ENCODE results near the gene PLXNB1.

Gene PLXNB1

GRCh38 chr3:48472923-48473616 lies 43.2 kb upstream of the PLXNB1 start:
- peak overlapping the region; percentile 69 for H3K9ac ChIP-seq
- H3K27ac ChIP-seq, result peak overlapping the region; percentile 92
- TF ChIP-seq, protein P1, sequence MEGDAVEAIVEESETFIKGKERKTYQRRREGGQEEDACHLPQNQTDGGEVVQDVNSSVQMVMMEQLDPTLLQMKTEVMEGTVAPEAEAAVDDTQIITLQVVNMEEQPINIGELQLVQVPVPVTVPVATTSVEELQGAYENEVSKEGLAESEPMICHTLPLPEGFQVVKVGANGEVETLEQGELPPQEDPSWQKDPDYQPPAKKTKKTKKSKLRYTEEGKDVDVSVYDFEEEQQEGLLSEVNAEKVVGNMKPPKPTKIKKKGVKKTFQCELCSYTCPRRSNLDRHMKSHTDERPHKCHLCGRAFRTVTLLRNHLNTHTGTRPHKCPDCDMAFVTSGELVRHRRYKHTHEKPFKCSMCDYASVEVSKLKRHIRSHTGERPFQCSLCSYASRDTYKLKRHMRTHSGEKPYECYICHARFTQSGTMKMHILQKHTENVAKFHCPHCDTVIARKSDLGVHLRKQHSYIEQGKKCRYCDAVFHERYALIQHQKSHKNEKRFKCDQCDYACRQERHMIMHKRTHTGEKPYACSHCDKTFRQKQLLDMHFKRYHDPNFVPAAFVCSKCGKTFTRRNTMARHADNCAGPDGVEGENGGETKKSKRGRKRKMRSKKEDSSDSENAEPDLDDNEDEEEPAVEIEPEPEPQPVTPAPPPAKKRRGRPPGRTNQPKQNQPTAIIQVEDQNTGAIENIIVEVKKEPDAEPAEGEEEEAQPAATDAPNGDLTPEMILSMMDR (conservative IDR thresholded peaks at IDR 0.05; ENCODE audit: low read depth, low read length), result 0 out of 2 replicates have a peak, but pooled peaks have one; percentile 21
- H3K36me3 ChIP-seq (ENCODE audit: insufficient read depth), result no peaks in the 10 kb centered on the region
- H4K20me1 ChIP-seq (ENCODE audit: insufficient read depth), result no peaks in the 10 kb centered on the region
- peaks cover 39% of the 10 kb centered on the region for H3K4me1 ChIP-seq (ENCODE audit: low read depth, poor library complexity, severe bottlenecking)
- H2AFZ ChIP-seq (ENCODE audit: low read depth), result peak overlapping the region; percentile 62
- no peak overlapping the region for H3K4me3 ChIP-seq (IDR thresholded peaks at IDR 0.05; ENCODE audit: insufficient read depth, low read depth, low read length)
- peaks cover 14% of the 10 kb centered on the region; the same call in 1 of the 2 replicates for H3K79me2 ChIP-seq (ENCODE audit: insufficient read depth, low read depth)
- no peaks in the 10 kb centered on the region for H3K27me3 ChIP-seq (ENCODE audit: insufficient read depth, low read depth)
- peak overlapping the region; percentile 84 for H3K4me2 ChIP-seq

DNA sequence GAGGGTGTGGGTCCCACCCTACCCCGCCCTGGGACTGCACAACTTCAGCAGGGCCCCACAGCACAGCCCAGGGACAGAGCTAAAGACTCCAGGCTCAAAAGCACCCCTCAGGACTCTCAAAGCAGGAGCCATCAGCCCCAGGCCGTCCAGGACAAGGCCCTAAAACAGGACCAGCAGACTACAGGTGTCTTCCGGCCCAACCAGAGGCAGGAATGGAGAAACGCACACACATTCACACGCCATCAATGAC lies 42.7 kb upstream of the PLXNB1 start:
- peaks cover 39% of the 10 kb centered on the region for H3K4me1 ChIP-seq (ENCODE audit: low read depth, poor library complexity, severe bottlenecking)
- peak overlapping the region; percentile 69 for H3K9ac ChIP-seq
- peak overlapping the region; percentile 25; the same call in 1 of the 2 replicates for H2AFZ ChIP-seq (ENCODE audit: low read depth)
- TF ChIP-seq, protein P1 (conservative IDR thresholded peaks at IDR 0.05; ENCODE audit: low read depth, low read length), result no peak
- no peaks in the 10 kb centered on the region for H3K27me3 ChIP-seq (ENCODE audit: insufficient read depth, low read depth)
- H3K4me3 ChIP-seq (IDR thresholded peaks at IDR 0.05; ENCODE audit: insufficient read depth, low read depth, low read length), result no peak overlapping the region
- peak overlapping the region; percentile 57; the same call in 1 of the 2 replicates for H3K4me2 ChIP-seq
- H3K27ac ChIP-seq, result peak overlapping the region; percentile 92
- peaks cover 14% of the 10 kb centered on the region; the same call in 1 of the 2 replicates for H3K79me2 ChIP-seq (ENCODE audit: insufficient read depth, low read depth)
- H4K20me1 ChIP-seq (ENCODE audit: insufficient read depth), result no peaks in the 10 kb centered on the region
- no peaks in the 10 kb centered on the region for H3K36me3 ChIP-seq (ENCODE audit: insufficient read depth)

DNA sequence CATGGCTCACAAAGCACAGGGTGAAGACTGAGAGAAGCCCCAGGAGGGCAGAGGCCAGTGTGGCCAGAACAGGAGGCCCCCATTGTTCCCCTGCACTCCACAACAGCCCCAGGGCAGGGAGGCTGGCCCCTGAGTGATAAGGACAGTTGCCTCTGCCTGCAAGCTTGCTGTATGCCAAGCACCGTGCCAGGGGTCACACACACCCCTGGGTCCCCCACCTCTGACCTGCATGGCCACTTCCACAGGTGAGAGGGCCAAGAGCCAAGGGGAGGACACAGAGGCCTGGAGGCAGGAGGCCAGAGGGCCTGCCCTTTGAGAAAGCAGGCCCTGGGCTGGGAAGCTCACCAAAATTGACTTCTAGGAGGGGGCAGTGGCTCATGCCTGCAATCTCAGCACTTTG lies 40.4 kb upstream of the PLXNB1 start:
- no peak overlapping the region for H3K4me3 ChIP-seq (IDR thresholded peaks at IDR 0.05; ENCODE audit: insufficient read depth, low read depth, low read length)
- no peak overlapping the region for H3K4me2 ChIP-seq
- no peaks in the 10 kb centered on the region for H3K36me3 ChIP-seq (ENCODE audit: insufficient read depth)
- no peak overlapping the region for H3K27ac ChIP-seq
- no peaks in the 10 kb centered on the region for H4K20me1 ChIP-seq (ENCODE audit: insufficient read depth)
- no peaks in the 10 kb centered on the region for H3K27me3 ChIP-seq (ENCODE audit: insufficient read depth, low read depth)
- peaks cover 52% of the 10 kb centered on the region for H3K4me1 ChIP-seq (ENCODE audit: low read depth, poor library complexity, severe bottlenecking)
- TF ChIP-seq, protein P1 (conservative IDR thresholded peaks at IDR 0.05; ENCODE audit: low read depth, low read length), result no peak
- H2AFZ ChIP-seq (ENCODE audit: low read depth), result no peak overlapping the region
- H3K9ac ChIP-seq, result no peak overlapping the region
- peaks cover 24% of the 10 kb centered on the region; the same call in 1 of the 2 replicates for H3K79me2 ChIP-seq (ENCODE audit: insufficient read depth, low read depth)

- H4K20me1 ChIP-seq (ENCODE audit: insufficient read depth), result no peaks in the 10 kb centered on the region
- peaks cover 50% of the 10 kb centered on the region for H3K4me1 ChIP-seq (ENCODE audit: low read depth, poor library complexity, severe bottlenecking)
- no peak overlapping the region for H3K4me2 ChIP-seq
- H3K27ac ChIP-seq, result no peak overlapping the region
- H3K4me3 ChIP-seq (IDR thresholded peaks at IDR 0.05; ENCODE audit: insufficient read depth, low read depth, low read length), result no peak overlapping the region
- no peaks in the 10 kb centered on the region for H3K36me3 ChIP-seq (ENCODE audit: insufficient read depth)
- H3K79me2 ChIP-seq (ENCODE audit: insufficient read depth, low read depth), result peaks cover 24% of the 10 kb centered on the region; the same call in 1 of the 2 replicates
- TF ChIP-seq, protein P1 (conservative IDR thresholded peaks at IDR 0.05; ENCODE audit: low read depth, low read length), result no peak
- H2AFZ ChIP-seq (ENCODE audit: low read depth), result no peak overlapping the region
- H3K9ac ChIP-seq, result no peak overlapping the region
- H3K27me3 ChIP-seq (ENCODE audit: insufficient read depth, low read depth), result no peaks in the 10 kb centered on the region
Observed at GRCh38 chr3:48469046-48469915, 39.4 kb upstream of the PLXNB1 start.

All from KMS-11 (cell line).